Measurements from ENCODE around the gene LTA4H.

Gene LTA4H

GRCh38 chr12:96034621-96035282 is 635 bp downstream of the LTA4H start:
- DNase-seq (ENCODE audit: low read depth in 2 of 2), result no peak

GRCh38 chr12:96033549-96034389 is 1.6 kb downstream of the LTA4H start:
- DNase-seq (ENCODE audit: low read depth in 2 of 2), result no peak

- DNase-seq (ENCODE audit: low read depth in 2 of 2), result no peak
Measured at GRCh38 chr12:96029826-96030225, 5.6 kb downstream of the LTA4H start.

GRCh38 chr12:96028538-96028937 is 6.8 kb downstream of the LTA4H start:
- no peak for DNase-seq (ENCODE audit: low read depth in 2 of 2)

- DNase-seq (ENCODE audit: low read depth in 2 of 2), result no peak
Measured at GRCh38 chr12:96026331-96026730, 9.1 kb downstream of the LTA4H start.

GRCh38 chr12:96025518-96025917 is 9.9 kb downstream of the LTA4H start:
- no peak for DNase-seq (ENCODE audit: low read depth in 2 of 2)

- no peak for DNase-seq (ENCODE audit: low read depth in 2 of 2)
Measured at GRCh38 chr12:96020314-96021003, 14.9 kb downstream of the LTA4H start.

- DNase-seq (ENCODE audit: low read depth in 2 of 2), result no peak
Measured at GRCh38 chr12:96015672-96016071, 19.7 kb downstream of the LTA4H start.

GRCh38 chr12:96014943-96015599 is 20.3 kb downstream of the LTA4H start:
- DNase-seq (ENCODE audit: low read depth in 2 of 2), result no peak

GRCh38 chr12:96007729-96008128 is 27.7 kb downstream of the LTA4H start:
- no peak for DNase-seq (ENCODE audit: low read depth in 2 of 2)

GRCh38 chr12:96006727-96007126 is 28.7 kb downstream of the LTA4H start:
- no peak for DNase-seq (ENCODE audit: low read depth in 2 of 2)

- no peak for DNase-seq (ENCODE audit: low read depth in 2 of 2)
Measured at GRCh38 chr12:96000858-96001257, 34.5 kb downstream of the LTA4H start.

GRCh38 chr12:95999484-95999883 is 35.9 kb downstream of the LTA4H start:
- no peak for DNase-seq (ENCODE audit: low read depth in 2 of 2)

GRCh38 chr12:95998611-95999286 is 36.6 kb downstream of the LTA4H start:
- DNase-seq (ENCODE audit: low read depth in 2 of 2), result peak; percentile 9 to 13

GRCh38 chr12:95997911-95998510 is 37.4 kb downstream of the LTA4H start:
- no peak for DNase-seq (ENCODE audit: low read depth in 2 of 2)

- DNase-seq (ENCODE audit: low read depth in 2 of 2), result no peak
Measured at GRCh38 chr12:95997276-95997675, 38.1 kb downstream of the LTA4H start.

- DNase-seq (ENCODE audit: low read depth in 2 of 2), result no peak
Measured at GRCh38 chr12:95996034-95996658, 39.2 kb downstream of the LTA4H start, which contains the start of gene HAL. HAL (minus strand) TSS chr12:95996344; CDS start chr12:95995910, 434 bp downstream.

- DNase-seq (ENCODE audit: low read depth in 2 of 2), result no peak
Measured at GRCh38 chr12:95995238-95996031, 40.0 kb downstream of the LTA4H start.

GRCh38 chr12:95994476-95994875 is 40.9 kb downstream of the LTA4H start:
- DNase-seq (ENCODE audit: low read depth in 2 of 2), result no peak

- DNase-seq (ENCODE audit: low read depth in 2 of 2), result no peak
Measured at GRCh38 chr12:95993907-95994306, 41.5 kb downstream of the LTA4H start.

Data from stimulated activated CD8-positive, alpha-beta memory T cell treated with anti-CD3 and anti-CD28 coated beads, Interleukin-7, amount 100 ng/mL, for 4 hours (primary cell).